NOMO-1 treated with dmso at 0.1 percent for 144 hours (cell line): ENCODE results near the gene PDZD4.

ENCODE experiments used
- DNase-seq: peaks from one replicate; lab custom pipeline; 2025; ENCODE audit not compliant: unreplicated experiment; lab: John Stamatoyannopoulos, UW

PDZD4 gene

DNA sequence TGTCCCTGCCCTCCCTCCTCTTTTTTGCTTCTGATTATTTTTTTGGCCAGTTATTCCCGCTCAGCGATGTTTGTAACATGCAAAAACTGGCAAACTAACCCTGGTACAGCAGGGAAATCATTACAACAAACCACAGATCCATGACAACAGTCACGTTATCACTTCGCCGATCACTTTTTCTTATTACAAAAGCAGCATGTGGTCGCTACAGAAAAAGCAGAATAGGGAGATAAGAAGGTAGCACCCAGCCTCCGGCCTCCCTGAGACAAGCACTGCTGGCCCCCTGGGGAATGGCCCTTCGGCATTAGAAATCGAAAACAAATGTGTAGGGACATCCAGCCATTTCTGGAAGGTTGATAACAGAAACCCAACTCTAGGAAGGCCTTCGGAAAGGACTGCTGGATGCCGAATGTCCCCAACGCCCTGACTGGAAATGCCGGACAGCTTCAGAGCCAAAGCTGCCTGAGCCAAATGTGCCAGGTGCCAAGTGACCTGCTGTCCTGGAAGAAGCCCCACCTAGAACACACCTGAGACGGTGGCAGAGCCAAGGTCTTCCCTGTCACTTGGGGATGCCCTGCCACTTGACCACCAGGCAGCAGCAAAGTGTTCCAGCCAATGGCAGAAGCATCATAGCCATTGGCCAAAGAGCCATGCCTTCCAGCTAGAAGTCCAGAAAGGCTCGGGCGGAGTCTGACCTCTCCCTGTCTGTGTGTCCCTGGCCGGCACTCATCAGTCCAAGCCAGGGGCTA, 39.1 kb downstream of the PDZD4 start:
- DNase-seq = no peak

DNA sequence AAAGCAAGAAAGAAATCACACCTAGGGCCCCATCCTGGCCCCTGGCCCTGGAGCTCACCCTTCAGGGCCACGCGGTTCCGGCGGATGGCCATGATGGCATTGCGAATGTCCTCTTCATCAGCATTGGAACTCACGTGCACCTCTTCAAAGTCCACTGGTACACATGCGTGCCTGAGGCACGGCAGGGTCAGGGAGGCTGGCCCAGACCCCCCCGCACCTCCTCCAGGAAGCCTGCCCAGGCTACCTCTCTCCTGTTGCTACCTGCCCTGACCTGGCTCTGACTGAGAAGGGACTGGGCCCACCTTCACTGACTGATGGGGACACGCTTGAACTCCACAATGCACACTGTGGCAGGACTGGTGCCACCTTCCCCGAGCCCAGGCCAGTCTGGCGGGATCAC, 40.7 kb downstream of the PDZD4 start:
- DNase-seq = no peak

- DNase-seq = no peak
These were observed 43.7 kb downstream of the PDZD4 start for GRCh38 chrX:153786669-153787068.

DNA sequence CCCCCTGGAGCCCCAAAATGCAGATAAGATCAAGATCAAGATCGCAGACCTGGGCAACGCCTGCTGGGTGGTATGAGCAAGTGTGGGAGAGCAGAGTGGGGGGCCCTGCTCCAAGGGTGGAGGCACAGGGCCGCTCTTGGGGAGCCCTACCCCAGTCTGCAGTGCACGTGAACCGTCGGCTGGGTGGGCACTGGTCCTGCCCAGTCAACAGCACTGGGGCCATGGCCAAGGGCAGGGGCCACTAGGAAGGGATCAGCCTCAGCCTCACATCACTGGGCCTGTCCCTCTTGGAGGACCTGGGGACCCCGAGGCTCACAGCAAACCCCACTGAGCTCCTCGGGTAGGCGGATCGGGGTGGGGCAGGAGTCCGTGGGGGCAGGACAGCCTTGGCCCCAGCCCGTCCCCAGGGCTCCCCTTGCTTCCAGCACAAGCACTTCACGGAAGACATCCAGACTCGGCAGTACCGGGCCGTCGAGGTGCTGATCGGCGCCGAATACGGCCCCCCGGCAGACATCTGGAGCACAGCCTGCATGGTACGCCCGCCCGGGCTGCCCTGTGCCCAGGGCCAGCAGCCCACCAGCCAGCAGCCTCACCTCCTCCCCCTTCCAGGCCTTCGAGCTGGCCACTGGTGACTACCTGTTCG, 45.9 kb downstream of the PDZD4 start:
- no peak for DNase-seq

DNA sequence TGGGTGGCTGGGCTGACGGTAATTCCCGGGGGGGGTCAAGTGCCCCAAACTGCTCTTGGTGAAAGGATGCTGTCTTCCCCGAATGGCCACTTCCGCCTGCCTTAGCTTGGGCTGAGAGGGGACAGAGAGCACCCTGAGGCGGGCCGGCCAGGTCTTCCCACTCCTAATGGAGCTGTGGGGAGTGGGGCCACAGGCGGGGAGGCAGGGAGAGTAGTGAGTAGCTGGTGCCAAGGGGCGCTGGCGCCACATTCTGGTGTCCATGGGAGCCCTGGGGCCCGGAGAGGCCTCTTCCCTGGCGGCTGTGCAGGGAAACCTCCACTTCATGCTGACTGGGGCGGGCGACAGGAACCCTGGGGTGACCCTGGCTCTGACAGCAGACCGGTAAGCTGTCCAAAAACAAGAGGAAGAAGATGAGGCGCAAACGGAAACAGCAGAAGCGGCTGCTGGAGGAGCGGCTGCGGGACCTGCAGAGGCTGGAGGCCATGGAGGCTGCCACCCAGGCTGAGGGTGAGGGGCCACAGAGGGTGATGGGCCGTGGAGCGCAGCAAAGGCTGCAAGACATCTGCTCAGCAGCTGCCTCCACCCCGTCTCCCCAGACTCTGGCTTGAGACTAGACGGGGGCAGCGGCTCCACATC, 46.8 kb downstream of the PDZD4 start:
- DNase-seq = no peak

DNA sequence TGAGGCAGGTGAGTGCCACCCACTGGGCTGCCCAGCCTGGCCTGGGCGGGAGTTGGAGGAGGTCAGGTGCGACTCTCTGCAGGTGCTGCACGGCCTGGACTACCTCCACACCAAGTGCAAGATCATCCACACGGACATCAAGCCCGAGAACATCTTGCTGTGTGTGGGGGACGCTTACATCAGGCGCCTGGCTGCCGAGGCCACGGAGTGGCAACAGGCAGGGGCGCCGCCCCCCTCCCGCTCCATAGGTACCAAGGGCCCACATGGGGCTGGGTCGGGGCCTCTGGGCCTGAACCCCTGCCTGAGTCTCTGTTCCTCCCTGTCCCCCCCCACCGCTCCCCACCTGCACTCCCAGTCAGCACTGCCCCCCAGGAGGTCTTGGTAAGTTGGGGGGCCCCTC, 47.5 kb downstream of the PDZD4 start:
- no peak for DNase-seq

DNA sequence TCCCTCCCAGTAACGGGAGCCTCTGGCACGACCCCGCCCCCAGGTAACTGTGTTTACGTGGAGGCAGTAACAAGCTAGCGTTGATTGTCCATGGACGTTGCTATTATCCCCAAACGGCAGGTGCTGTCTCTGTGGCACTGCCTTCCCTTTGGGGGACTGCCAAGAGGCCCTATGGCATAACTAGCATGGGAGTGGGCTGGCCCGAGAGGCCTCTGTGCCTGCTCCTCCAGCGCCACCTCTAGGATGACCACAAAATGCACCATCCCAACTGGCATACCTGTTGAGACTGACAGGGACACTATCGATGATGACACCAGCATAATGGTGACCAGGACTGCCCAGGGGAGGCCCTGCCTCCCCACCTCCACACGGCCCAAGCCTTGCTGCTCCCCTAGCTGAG, 48.0 kb downstream of the PDZD4 start:
- DNase-seq = no peak

DNA sequence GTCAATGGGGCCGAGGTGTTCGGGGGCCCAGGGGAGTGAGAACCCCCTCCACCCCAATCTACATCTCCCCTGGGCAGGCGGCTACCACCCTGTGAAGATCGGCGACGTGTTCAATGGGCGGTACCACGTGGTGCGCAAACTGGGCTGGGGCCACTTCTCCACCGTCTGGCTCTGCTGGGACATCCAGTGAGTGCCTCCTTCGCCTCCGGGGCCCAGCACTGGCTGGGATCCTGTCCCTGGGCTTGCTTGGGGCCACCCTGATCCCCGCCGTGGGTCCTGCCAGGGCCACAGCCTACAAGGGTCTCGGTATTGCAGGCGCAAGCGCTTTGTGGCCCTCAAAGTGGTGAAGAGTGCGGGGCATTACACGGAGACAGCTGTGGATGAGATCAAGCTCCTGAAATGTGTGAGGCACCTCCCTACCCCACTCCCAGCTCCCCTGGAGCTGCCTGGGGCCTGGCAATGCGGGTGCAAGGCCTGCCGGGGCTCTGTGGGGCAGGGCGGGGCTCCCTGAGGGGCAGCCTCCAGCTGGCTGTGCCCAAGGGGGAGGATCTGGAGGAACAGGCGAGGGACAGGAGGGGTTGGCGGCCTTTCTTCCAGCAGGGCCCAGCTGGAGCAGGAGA, 48.8 kb downstream of the PDZD4 start:
- DNase-seq = no peak

GRCh38 chrX:153780678-153781427, 49.5 kb downstream of the PDZD4 start, which contains the start of gene SRPK3:
Gene SRPK3, plus strand, starts transcription at chrX:153781041. Its CDS starts 46 bp downstream, at chrX:153781087.
- no peak for DNase-seq

GRCh38 chrX:153779891-153780677, 50.3 kb downstream of the PDZD4 start:
- DNase-seq = no peak

DNA sequence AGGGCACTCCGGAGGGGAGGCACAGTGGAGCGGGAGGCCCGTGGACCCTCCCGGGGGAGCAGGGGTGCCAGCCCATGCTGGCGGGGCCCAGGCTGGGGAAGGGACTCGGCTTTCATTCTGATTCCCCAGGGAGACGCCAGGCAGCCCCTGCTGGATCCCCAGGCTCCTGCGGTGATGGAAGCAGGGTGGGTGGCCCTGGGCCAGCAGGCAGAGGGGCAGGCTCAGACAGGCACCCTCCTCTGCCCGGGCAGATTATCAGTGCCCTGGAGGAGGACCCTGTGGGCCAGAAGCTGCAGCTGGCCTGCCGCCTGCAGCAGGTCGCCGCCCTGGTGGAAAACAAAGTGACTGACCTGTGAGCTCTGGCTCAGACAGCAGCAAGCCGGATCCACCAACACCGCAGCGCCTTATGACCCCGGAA, 51.7 kb downstream of the PDZD4 start:
- DNase-seq = no peak

DNA sequence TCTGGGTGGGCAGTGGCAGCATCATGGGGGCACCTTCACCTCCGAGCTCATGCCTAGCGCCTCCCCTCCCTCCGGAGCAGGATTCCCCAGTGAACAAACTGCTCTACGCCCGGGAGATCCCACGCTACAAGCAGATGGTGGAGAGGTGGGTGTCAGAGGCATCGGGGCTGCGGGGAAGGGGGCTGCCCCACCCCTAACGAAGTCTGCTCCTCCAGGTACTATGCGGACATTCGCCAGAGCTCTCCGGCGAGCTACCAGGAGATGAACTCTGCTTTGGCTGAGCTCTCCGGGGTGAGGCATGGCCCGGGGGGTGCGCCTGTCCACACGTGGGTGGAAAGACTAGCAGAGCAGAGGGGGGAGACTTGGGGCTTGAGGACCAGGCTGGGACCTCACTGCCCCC, 52.2 kb downstream of the PDZD4 start:
- no peak for DNase-seq

DNA sequence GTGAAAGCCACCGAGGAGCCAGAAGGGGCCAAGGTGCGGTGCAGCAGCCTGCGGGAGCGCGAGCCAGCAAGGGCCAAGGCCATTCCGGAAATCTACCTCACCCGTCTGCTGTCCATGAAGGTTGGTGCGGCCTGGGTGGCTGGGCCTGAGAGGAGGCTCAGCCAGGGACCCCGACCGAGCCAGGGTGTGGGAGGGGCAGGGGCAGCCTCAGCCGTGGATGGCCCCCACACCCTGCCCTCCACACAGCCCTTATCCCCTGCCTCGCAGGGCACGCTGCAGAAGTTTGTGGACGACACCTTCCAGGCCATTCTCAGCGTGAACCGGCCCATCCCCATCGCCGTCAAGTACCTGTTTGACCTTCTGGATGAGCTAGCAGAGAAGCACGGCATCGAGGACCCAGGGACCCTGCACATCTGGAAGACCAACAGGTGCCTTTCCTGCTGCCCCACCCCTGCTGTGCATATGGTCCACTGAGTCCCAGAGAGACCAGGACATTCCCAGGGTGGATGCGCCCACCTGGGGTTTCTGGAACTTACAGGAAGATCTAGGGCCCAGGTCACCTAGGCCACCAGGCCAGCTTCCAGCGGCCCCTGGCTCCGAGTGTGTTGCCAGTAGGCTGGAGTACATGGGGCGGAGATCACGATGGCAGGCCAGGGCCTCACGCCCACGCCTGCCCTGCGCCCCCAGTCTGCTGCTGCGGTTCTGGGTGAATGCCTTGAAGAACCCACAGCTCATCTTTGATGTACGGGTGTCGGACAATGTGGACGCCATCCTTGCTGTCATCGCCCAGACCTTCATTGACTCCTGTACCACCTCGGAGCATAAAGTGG, 52.9 kb downstream of the PDZD4 start:
- no peak for DNase-seq

DNA sequence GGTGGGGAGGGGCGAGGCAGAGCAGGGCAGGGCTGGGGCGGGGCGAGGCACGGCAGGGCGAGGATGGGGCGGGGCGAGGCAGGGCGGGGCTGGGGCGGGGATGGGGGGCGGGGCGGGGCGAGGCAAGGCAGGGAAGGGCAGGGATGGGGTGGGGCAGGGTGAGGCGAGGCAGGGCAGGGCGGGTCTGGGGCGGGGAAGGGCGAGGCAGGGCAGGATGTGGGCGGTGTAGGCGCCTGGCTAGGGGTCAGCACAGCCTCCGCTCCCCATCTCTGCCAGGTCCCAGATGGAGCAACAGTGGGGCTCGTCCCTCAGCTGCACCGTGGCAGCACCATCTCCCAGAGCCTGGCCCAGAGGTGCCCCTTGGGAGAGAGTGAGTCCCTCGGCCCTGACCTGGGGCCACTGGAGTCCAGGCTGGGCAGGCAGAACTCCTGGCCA, 53.7 kb downstream of the PDZD4 start:
- no peak for DNase-seq

DNA sequence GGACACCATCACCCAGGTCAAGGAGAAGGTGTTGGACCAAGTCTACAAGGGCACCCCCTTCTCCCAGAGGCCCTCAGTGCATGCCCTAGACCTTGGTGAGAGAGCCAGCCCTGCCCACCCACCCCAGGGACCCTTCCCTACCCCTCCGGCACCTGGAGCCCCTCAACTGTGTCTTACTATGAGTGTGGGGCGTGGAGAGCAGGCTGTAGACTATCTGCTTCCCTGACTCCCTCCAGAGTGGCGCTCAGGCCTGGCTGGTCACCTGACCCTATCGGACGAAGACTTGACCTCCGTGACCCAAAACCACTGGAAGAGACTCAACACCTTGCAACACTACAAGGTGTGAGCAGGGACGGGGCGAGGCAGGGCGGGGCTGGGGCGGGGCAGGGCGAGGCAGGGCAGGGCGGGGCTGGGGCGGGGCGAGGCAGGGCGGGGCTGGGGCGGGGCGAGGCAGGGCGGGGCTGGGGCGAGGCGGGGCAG, 54.2 kb downstream of the PDZD4 start:
- no peak for DNase-seq

GRCh38 chrX:153775293-153776119, 54.8 kb downstream of the PDZD4 start:
- no peak for DNase-seq

- DNase-seq = no peak
These were observed 55.6 kb downstream of the PDZD4 start for GRCh38 chrX:153774576-153775292.
